IMR-90 (cell line): Measurements from ENCODE around the gene PEX7. TPM values are rescaled to one million over a fixed set of nuclear protein-coding genes. Genes with fewer than 3 reads are reported as not detected.

Source experiments
- ATAC-seq: fragments of 200-7000 bp; cut with Tn5 transposase; 2 replicates; pipeline ENCODE4 v1.9.1; 2020; ENCODE audit warnings: low read depth, mild to moderate bottlenecking, moderate library complexity
- BruUV-seq: library from RNA; stranded (reverse); fragments of 400-500 nt; replicated peaks from 2 replicates; lab custom pipeline; 2021; lab: Mats Ljungman, UMichigan
- CTCF ChIA-PET: fragments of 300-600 bp; formaldehyde crosslinking; extraction: SDS; loops from one replicate; lab custom pipeline; 2021; ENCODE audit warnings: antibody characterized with exemption; lab: Yijun Ruan, JAX
- POLR2A ChIA-PET: fragments of 300-600 bp; sonication (Branson Sonifier 250); formaldehyde crosslinking; loops from one replicate; lab custom pipeline; 2022; ENCODE audit warnings: antibody characterized with exemption; ENCODE audit not compliant: unreplicated experiment; lab: Charles Lee
- DNase-seq: peaks from one replicate; pipeline ENCODE4 v3.0.0; 2013
- H2AFZ ChIP-seq: replicated peaks from 2 replicates; pipeline ENCODE3; 2013; ENCODE audit warnings: low read length, mild to moderate bottlenecking; ENCODE audit not compliant: poor library complexity
- H2AK5ac ChIP-seq: 2 replicates; pipeline ENCODE4 v1.6.1; 2013; ENCODE audit warnings: low read depth, low read length, inconsistent platforms
- H2AK9ac ChIP-seq: replicated peaks from 2 replicates; pipeline ENCODE3; 2013; ENCODE audit warnings: mild to moderate bottlenecking, low read depth, low read length, moderate library complexity; ENCODE audit not compliant: poor library complexity
- H2BK120ac ChIP-seq: 2 replicates; pipeline ENCODE4 v1.6.1; 2013; ENCODE audit warnings: low read depth, low read length, inconsistent platforms
- H2BK15ac ChIP-seq: 3 replicates; pipeline ENCODE4 v1.6.1; 2013; ENCODE audit warnings: low read depth, low read length, inconsistent platforms
- H2BK20ac ChIP-seq: 2 replicates; pipeline ENCODE4 v1.6.1; 2013; ENCODE audit warnings: low read depth, mild to moderate bottlenecking, inconsistent platforms, low read length, moderate library complexity
- H2BK5ac ChIP-seq: 2 replicates; pipeline ENCODE4 v1.6.1; 2013; ENCODE audit warnings: mild to moderate bottlenecking, low read depth, low read length, inconsistent platforms; ENCODE audit not compliant: poor library complexity, severe bottlenecking
- H3K14ac ChIP-seq: replicated peaks from 2 replicates; pipeline ENCODE4 v1.6.1; 2013; ENCODE audit warnings: low read depth, low read length, inconsistent platforms
- H3K18ac ChIP-seq: 2 replicates; pipeline ENCODE4 v1.6.1; 2013; ENCODE audit warnings: low read depth, low read length, control low read depth
- H3K23ac ChIP-seq: 2 replicates; pipeline ENCODE4 v1.6.1; 2013; ENCODE audit warnings: low read depth, low read length, inconsistent platforms
- H3K27ac ChIP-seq: 2 replicates; pipeline ENCODE4 v1.5.1; 2013; ENCODE audit warnings: mild to moderate bottlenecking, control low read depth, low read length; ENCODE audit not compliant: insufficient read depth
- H3K27me3 ChIP-seq: 2 replicates; pipeline ENCODE4 v1.6.1; 2013; ENCODE audit warnings: low read length; ENCODE audit not compliant: control insufficient read depth, insufficient read depth
- H3K36me3 ChIP-seq: 2 replicates; pipeline ENCODE4 v1.6.1; 2013; ENCODE audit warnings: low read length, mixed read lengths; ENCODE audit not compliant: control insufficient read depth, insufficient read depth
- H3K4ac ChIP-seq: 2 replicates; pipeline ENCODE4 v1.6.1; 2013; ENCODE audit warnings: low read depth, low read length, inconsistent platforms
- H3K4me1 ChIP-seq: 2 replicates; pipeline ENCODE4 v1.6.1; 2013; ENCODE audit warnings: low read length, mixed read lengths; ENCODE audit not compliant: control insufficient read depth, insufficient read depth
- H3K4me2 ChIP-seq: 2 replicates; pipeline ENCODE4 v1.6.1; 2013; ENCODE audit warnings: low read depth, mild to moderate bottlenecking, control low read depth, low read length, moderate library complexity
- H3K4me3 ChIP-seq: 2 replicates; pipeline ENCODE4 v1.5.1; 2013; ENCODE audit warnings: low read depth, mild to moderate bottlenecking, control low read depth, low read length, moderate library complexity; ENCODE audit not compliant: insufficient read depth
- H3K56ac ChIP-seq: 2 replicates; pipeline ENCODE4 v1.6.1; 2013; ENCODE audit warnings: low read length, inconsistent platforms; ENCODE audit not compliant: insufficient read depth; ENCODE audit errors: extremely low read depth
- H3K79me1 ChIP-seq, 2 experiments: 2 replicates each; pipeline ENCODE4 v1.6.1; 2013; ENCODE audit warnings: low read length in 2 of 2, inconsistent platforms in 1 of 2, low read depth in 1 of 2
- H3K9ac ChIP-seq: 2 replicates; pipeline ENCODE4 v1.6.1; 2013; ENCODE audit warnings: low read depth, low read length, control low read depth
- H3K9me1 ChIP-seq: 2 replicates; pipeline ENCODE4 v1.6.1; 2013; ENCODE audit warnings: low read length, inconsistent platforms; ENCODE audit not compliant: insufficient read depth
- H3K9me3 ChIP-seq: 2 replicates; pipeline ENCODE4 v1.6.1; 2013; ENCODE audit warnings: low read length; ENCODE audit not compliant: control insufficient read depth, insufficient read depth
- H4K20me1 ChIP-seq: 2 replicates; pipeline ENCODE4 v1.6.1; 2013; ENCODE audit warnings: low read length, inconsistent platforms; ENCODE audit not compliant: insufficient read depth
- H4K5ac ChIP-seq: 2 replicates; pipeline ENCODE4 v1.6.1; 2013; ENCODE audit warnings: mild to moderate bottlenecking, low read depth, low read length, control low read depth
- H4K8ac ChIP-seq, 2 experiments: 2 replicates each; pipeline ENCODE4 v1.6.1; 2013; ENCODE audit warnings: low read depth in 2 of 2, low read length in 2 of 2, control low read depth in 1 of 2, inconsistent platforms in 1 of 2
- H4K91ac ChIP-seq: 2 replicates; pipeline ENCODE4 v1.6.1; 2013; ENCODE audit warnings: low read depth, low read length, inconsistent platforms; ENCODE audit not compliant: insufficient read depth
- CEBPB ChIP-seq: IDR thresholded peaks from 2 replicates; pipeline ENCODE4 v1.6.1; 2012; ENCODE audit warnings: low read depth, low read length, improper control_type of control experiment
- MAFK ChIP-seq: IDR thresholded peaks from 2 replicates; pipeline ENCODE4 v1.6.1; 2012; ENCODE audit warnings: low read depth, low read length, improper control_type of control experiment
- NFE2L2 ChIP-seq: fragments of 150-350 bp; IDR thresholded peaks from 2 replicates; pipeline ENCODE4 v1.6.1; 2016; ENCODE audit warnings: low read depth, mild to moderate bottlenecking, low read length
- RCOR1 ChIP-seq: IDR thresholded peaks from 2 replicates; pipeline ENCODE4 v1.6.1; 2012; ENCODE audit warnings: mild to moderate bottlenecking, low read length, improper control_type of control experiment; ENCODE audit not compliant: insufficient replicate concordance
- WGBS, 2 experiments: methylation state at CpG; one replicate each; pipeline versions ENCODE4 v1.1.5 to v1.1.7; 2013; ENCODE audit warnings: missing lambda C conversion rate in 2 of 2; ENCODE audit not compliant: insufficient read length in 1 of 2; ENCODE audit errors: extremely low coverage in 2 of 2; 5-methylcytosine and 5-hydroxymethylcytosine counted together
- dilution Hi-C: fragments of 300-500 bp; cut with HindIII; formaldehyde crosslinking; loops from one replicate; pipeline ENCODE4 v1.14.3; 2018; ENCODE audit warnings: low sequenced_read_pairs; ENCODE audit not compliant: unreplicated experiment
- in situ Hi-C: fragments of 300-500 bp; cut with MboI; formaldehyde crosslinking; loops from 3 replicates; pipeline ENCODE4 v1.14.3; 2019; ENCODE audit warnings: low sequenced_read_pairs, inconsistent platforms, mixed read lengths
- intact Hi-C: fragments of 100-400 bp; cut with micrococcal nuclease; formaldehyde crosslinking; loops from 2 replicates; pipeline ENCODE4 v1.10.0; 2022
- polyA plus RNA-seq, 3 experiments: library from polyadenylated mRNA; depleted of rRNA; stranded (reverse); fragments of >200 nt; gene quantifications; 2 replicates each; pipeline ENCODE4 v1.2.3, GENCODE V29; 2012; ENCODE audit warnings: low replicate concordance in 1 of 3
- total RNA-seq: library from RNA; depleted of rRNA; stranded (reverse); fragments of >200 nt; gene quantifications from 2 replicates; pipeline ENCODE4 v1.2.3, GENCODE V29; 2012

PEX7 gene
- total and polyA plus RNA-seq, 2 of the 4 experiments (the other 2 are of a cell fraction) = 5.4 to 7.0 TPM

GRCh38 chr6:136782021-136782770 is 40.2 kb upstream of the PEX7 start:
- intact Hi-C loops (no loop called here), in situ Hi-C loops (loop anchor here (25.0 kb wide), 1 partner anchor 495 kb away; the partner anchor contains the start of gene BCLAF1), dilution Hi-C loops (no loop called here)
- peak overlapping the region; percentile 57; the same call in 1 of the 2 replicates for H2BK120ac ChIP-seq
- H3K56ac ChIP-seq = no peak overlapping the region
- peak overlapping the region; percentile 73; the same call in 1 of the 2 replicates for H3K4me2 ChIP-seq
- peak overlapping the region; percentile 88 for H2BK5ac ChIP-seq
- H3K27ac ChIP-seq = peak overlapping the region; percentile 16; the same call in 1 of the 2 replicates
- no peak overlapping the region for H3K4me3 ChIP-seq
- H3K9me1 ChIP-seq = peaks cover 17% of the 10 kb centered on the region
- 0 out of 2 replicates have a peak overlapping the region, but pooled peaks have one; percentile 6 for H3K14ac ChIP-seq
- ATAC-seq = peak; percentile 86
- peak; percentile 79 for DNase-seq
- H3K27me3 ChIP-seq = no peaks in the 10 kb centered on the region
- H3K79me1 ChIP-seq = peaks cover 35 to 68% of the 10 kb centered on the region in 2 experiments
- peak overlapping the region; percentile 51; the same call in 1 of the 2 replicates for H2AK5ac ChIP-seq
- TF ChIP-seq NFE2L2 (no peak), MAFK (no peak), CEBPB (no peak), RCOR1 (no peak)
- ChIA-PET CTCF (interaction anchor here (1.0 kb wide), 1 partner anchor 43 kb away, joined by 3 read pairs; no protein-coding TSS in a partner anchor), POLR2A (no interaction called here)
- H2AFZ ChIP-seq = no peak overlapping the region
- H3K18ac ChIP-seq = peak overlapping the region; percentile 97
- peak overlapping the region; percentile 40 for H4K91ac ChIP-seq
- H3K23ac ChIP-seq = peak overlapping the region; percentile 6; the same call in 1 of the 2 replicates
- H3K9me3 ChIP-seq = no peaks in the 10 kb centered on the region
- peak overlapping the region; percentile 28; the same call in 1 of the 2 replicates for H2BK20ac ChIP-seq
- H4K8ac ChIP-seq = peak overlapping the region; percentile 8 to 85; a peak in 3 of 4 replicates
- H3K4me1 ChIP-seq = peaks cover 21% of the 10 kb centered on the region
- H2BK15ac ChIP-seq = peak overlapping the region; percentile 58; the same call in 1 of the 3 replicates
- no peaks in the 10 kb centered on the region for H3K36me3 ChIP-seq
- no CpG with 5 or more reads among the region's 1 CpG for WGBS, 2 experiments
- peak overlapping the region; percentile 66 for H3K4ac ChIP-seq
- H4K5ac ChIP-seq = peak overlapping the region; percentile 75
- no peak overlapping the region for H2AK9ac ChIP-seq
- no TSS peak for BruUV-seq
- H4K20me1 ChIP-seq = no peaks in the 10 kb centered on the region
- H3K9ac ChIP-seq = no peak overlapping the region
